Measurements from ENCODE around the gene TROAP.

DNA sequence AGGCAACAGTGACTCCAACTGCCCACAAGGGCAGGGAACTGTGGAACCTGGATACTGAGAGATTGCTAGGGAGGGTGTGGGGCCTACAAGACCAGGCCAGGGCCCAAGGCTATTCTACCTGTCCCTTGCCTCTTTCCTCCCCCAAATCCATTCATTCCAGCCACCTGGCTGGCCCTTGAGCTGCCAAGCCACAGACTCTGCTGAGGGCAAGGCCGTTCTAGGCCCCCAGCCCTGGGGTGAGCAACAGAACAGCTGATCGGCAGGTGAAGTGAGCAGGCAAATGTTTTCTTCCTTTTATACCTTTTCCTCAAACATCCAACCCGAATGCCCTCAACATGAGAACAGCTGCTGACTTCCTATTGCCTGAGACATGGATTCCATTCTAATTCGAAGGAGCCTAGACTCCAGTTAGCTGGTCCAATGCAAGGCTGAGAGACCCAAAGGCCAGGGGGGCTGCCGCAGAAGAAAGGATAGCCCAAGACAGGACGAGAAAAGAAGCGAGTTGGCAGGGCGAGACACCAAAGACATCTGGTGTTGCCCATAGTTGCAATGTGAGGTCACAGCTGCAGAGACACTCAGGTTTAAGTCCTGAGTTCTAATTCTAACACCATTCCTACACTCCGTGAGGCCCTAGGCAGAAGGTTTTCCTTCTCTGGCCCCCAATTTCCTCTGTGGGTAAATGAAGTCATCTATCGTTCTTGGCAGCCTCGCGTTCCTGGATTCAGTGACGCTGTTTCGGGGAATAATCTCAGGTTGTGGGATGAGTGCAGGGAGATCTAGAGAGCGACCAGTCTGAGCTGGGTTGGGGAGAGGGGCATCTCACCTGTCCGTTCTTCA lies 12.3 kb downstream of the TROAP start:
- TF ChIP-seq CTCF (IDR thresholded peaks at IDR 0.05) (no peak), EZH2phosphoT487 (IDR thresholded peaks at IDR 0.05) (no peak)

Measured in neural progenitor cell (in vitro differentiated cells).